ENCODE data around the gene WNT6. TPM values are rescaled to one million over a fixed set of nuclear protein-coding genes. Genes with fewer than 3 reads are reported as not detected.

The WNT6 gene
- total and polyA plus RNA-seq, 5 donors: 0.86 to 2.1 (median 1.2) TPM

DNA sequence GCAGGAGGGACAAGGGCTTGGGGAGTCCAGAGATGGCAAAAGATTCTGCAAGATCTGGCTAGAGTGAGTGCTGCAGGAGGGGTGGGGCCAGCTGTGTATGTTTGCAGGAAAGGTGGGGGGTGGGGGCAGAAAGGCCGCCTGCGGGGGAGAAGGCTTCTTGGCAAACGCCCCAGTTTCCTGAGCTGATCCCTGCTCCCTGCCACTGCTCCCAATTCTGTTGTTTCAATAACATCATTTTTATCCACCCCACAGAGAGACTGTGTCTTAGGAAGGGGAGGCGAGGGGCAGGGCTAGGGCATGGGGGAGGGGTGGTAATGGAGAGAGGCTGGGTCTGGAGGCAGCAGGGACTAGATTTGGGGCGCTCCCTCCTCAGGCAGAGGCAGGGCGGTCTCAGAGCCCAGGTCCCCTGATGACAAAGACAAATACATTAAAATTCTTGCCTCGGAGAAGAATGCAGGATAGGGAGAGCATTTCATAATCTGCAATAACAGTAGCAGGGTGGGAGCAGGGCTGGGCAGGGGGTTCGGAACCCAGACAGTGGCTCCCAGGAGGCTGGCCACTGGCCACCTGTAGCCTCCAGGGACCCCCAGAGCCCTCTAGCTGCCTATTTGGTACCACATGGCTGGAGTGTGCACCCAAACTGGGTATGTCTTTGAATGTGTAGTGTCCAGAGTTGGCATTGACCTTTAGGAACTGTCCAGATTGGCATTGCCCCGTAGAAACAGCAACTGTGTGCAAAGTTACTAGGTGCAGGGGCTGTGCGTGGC is 2.1 kb upstream of the WNT6 start:
- WGBS: 25% methylated on average over 10 of the region's 10 CpGs
- no peaks in the 10 kb centered on the region for H3K9me3 ChIP-seq (ENCODE audit: control insufficient read depth, low read length)
- intact Hi-C loops (cut with DNase I): loop anchor here in 1 of 4 donors (10.0 kb wide), 1 partner anchor 143 kb away; the partner anchor contains the start of gene TTLL4
- H3K4me1 ChIP-seq (ENCODE audit: control insufficient read depth, insufficient read depth, low read length): no peaks in the 10 kb centered on the region
- no peak overlapping the region for H3K27ac ChIP-seq (ENCODE audit: low read length)
- no peak for DNase-seq
- H3K4me3 ChIP-seq (ENCODE audit: low read length): no peak overlapping the region
- ATAC-seq: no peak
- H3K27me3 ChIP-seq (ENCODE audit: control insufficient read depth, insufficient read depth): no peaks in the 10 kb centered on the region

- intact Hi-C loops (cut with DNase I): loop anchor here in 1 of 4 donors (10.0 kb wide), 1 partner anchor 143 kb away; the partner anchor contains the start of gene TTLL4
- no peak overlapping the region for H3K4me3 ChIP-seq (ENCODE audit: low read length)
- no peaks in the 10 kb centered on the region for H3K4me1 ChIP-seq (ENCODE audit: control insufficient read depth, insufficient read depth, low read length)
- H3K27me3 ChIP-seq (ENCODE audit: control insufficient read depth, insufficient read depth): no peaks in the 10 kb centered on the region
- H3K9me3 ChIP-seq (ENCODE audit: control insufficient read depth, low read length): no peaks in the 10 kb centered on the region
- 16% methylated on average over 1 of the region's 1 CpG for WGBS
- ATAC-seq (no peak), DNase-seq (no peak)
- H3K27ac ChIP-seq (ENCODE audit: low read length): no peak overlapping the region
Measured at GRCh38 chr2:218858138-218858445, 1.5 kb upstream of the WNT6 start.

- intact Hi-C loops (cut with DNase I): loop anchor here in 1 of 4 donors (10.0 kb wide), 1 partner anchor 144 kb away; the partner anchor contains the start of gene TTLL4
- ATAC-seq (no peak), DNase-seq (no peak)
- no peak overlapping the region for H3K27ac ChIP-seq (ENCODE audit: low read length)
- no peaks in the 10 kb centered on the region for H3K27me3 ChIP-seq (ENCODE audit: control insufficient read depth, insufficient read depth)
- WGBS: 5% methylated on average over 51 of the region's 51 CpGs
- H3K4me3 ChIP-seq (ENCODE audit: low read length): peak overlapping the region; percentile 52
- H3K4me1 ChIP-seq (ENCODE audit: control insufficient read depth, insufficient read depth, low read length): no peaks in the 10 kb centered on the region
- H3K9me3 ChIP-seq (ENCODE audit: control insufficient read depth, low read length): no peaks in the 10 kb centered on the region
Measured at GRCh38 chr2:218858671-218859555, 692 bp upstream of the WNT6 start.

GRCh38 chr2:218859988-218860831 is 605 bp downstream of the WNT6 start:
- H3K9me3 ChIP-seq (ENCODE audit: control insufficient read depth, low read length): no peaks in the 10 kb centered on the region
- 2% methylated on average over 47 of the region's 47 CpGs for WGBS
- H3K27ac ChIP-seq (ENCODE audit: low read length): no peak overlapping the region
- H3K4me3 ChIP-seq (ENCODE audit: low read length): peak overlapping the region; percentile 52
- DNase-seq (peak in 1 of 3 donors; percentile 55), ATAC-seq (no peak)
- H3K4me1 ChIP-seq (ENCODE audit: control insufficient read depth, insufficient read depth, low read length): no peaks in the 10 kb centered on the region
- no peaks in the 10 kb centered on the region for H3K27me3 ChIP-seq (ENCODE audit: control insufficient read depth, insufficient read depth)
- intact Hi-C loops (cut with DNase I): loop anchor here in 1 of 4 donors (10.0 kb wide), 1 partner anchor 145 kb away; the partner anchor contains the start of gene TTLL4

DNA sequence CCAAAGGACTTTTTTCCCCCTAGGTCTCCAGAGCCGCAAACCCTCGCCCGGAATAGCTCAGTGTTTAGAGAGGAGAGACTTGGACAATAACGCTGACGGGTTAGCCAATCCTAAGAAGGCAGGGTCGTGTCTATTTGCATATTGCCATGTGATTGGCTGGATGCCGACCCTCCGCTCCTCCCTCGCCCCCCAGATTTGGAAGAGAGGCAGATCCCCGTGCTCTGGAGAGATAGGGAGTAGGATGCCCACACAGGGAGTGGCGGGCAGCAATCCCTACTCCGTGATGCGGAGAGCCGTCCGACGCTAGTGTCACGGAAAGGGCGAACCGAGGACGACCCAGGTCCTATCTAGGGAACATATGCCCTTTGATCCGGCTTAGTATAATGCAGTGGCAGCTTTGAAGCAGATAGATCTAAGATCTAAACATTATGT is 1.4 kb downstream of the WNT6 start:
- Histone ChIP-seq H3K4me1 (ENCODE audit: control insufficient read depth, insufficient read depth, low read length) (no peaks in the 10 kb centered on the region), H3K27ac (ENCODE audit: low read length) (no peak overlapping the region), H3K9me3 (ENCODE audit: control insufficient read depth, low read length) (no peaks in the 10 kb centered on the region), H3K4me3 (ENCODE audit: low read length) (no peak overlapping the region), H3K27me3 (ENCODE audit: control insufficient read depth, insufficient read depth) (no peaks in the 10 kb centered on the region)
- DNase-seq (peak; percentile 68 to 81 (median 76)), ATAC-seq (peak; percentile 60 to 78)
- intact Hi-C loops (cut with DNase I): no loop called here
- 1% methylated on average over 21 of the region's 21 CpGs for WGBS

GRCh38 chr2:218861645-218862318 is 2.2 kb downstream of the WNT6 start:
- intact Hi-C loops (cut with DNase I): no loop called here
- DNase-seq: no peak
- Histone ChIP-seq H3K27me3 (ENCODE audit: control insufficient read depth, insufficient read depth) (no peaks in the 10 kb centered on the region), H3K4me3 (ENCODE audit: low read length) (no peak overlapping the region), H3K4me1 (ENCODE audit: control insufficient read depth, insufficient read depth, low read length) (no peaks in the 10 kb centered on the region), H3K9me3 (ENCODE audit: control insufficient read depth, low read length) (no peaks in the 10 kb centered on the region), H3K27ac (ENCODE audit: low read length) (no peak overlapping the region)
- 63% methylated on average over 7 of the region's 7 CpGs for WGBS
- no peak for ATAC-seq

DNA sequence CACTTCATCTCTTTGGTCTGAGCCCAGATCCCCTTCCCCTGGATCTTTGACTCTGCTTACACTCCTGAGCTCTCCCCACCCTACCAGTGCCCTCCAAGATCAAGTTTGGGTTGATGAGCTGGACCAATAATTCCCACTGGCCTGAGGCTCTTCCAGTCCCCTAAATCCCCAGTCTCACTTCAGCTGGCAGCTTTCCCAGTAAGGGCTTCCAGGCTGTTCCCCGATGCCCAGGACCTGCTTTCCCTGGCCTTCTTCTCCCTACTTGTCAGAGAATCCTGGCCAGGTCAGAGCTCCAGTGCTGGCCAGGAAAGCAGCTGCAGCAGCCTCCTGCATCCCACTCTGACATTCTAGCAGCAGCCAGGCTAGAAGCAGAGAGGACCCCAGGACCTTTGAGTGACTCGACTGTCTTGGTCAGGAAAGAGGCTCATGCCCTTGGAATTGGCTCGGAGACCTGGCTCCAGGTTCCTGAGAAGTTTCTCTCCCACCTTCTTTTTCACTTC is 3.5 kb downstream of the WNT6 start:
- no peak for DNase-seq
- no peak for ATAC-seq
- no peaks in the 10 kb centered on the region for H3K4me1 ChIP-seq (ENCODE audit: control insufficient read depth, insufficient read depth, low read length)
- H3K4me3 ChIP-seq (ENCODE audit: low read length): no peak overlapping the region
- WGBS: 72% methylated on average over 3 of the region's 3 CpGs
- no peaks in the 10 kb centered on the region for H3K9me3 ChIP-seq (ENCODE audit: control insufficient read depth, low read length)
- intact Hi-C loops (cut with DNase I): no loop called here
- no peaks in the 10 kb centered on the region for H3K27me3 ChIP-seq (ENCODE audit: control insufficient read depth, insufficient read depth)
- H3K27ac ChIP-seq (ENCODE audit: low read length): no peak overlapping the region

DNA sequence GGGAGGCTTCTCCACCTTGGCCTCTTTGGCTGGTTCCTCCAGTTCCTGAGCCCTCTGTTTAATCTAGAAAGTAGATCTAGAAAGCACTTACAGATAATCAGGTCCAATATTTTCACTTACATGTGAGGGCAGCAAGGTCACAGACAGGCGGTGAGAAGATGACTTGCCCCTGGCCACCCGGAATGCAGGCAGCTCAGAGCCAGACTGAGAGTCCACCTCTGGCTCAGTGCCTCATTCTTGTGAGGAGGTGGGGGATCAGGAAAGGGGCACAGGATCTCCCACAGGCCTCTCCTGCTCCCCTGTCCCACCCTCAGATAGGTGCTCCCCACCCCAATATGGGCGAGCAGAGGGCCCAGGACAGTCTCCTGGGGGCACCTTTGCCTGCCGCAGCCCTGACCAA is 5.8 kb downstream of the WNT6 start:
- Histone ChIP-seq H3K27ac (ENCODE audit: low read length) (no peak overlapping the region), H3K27me3 (ENCODE audit: control insufficient read depth, insufficient read depth) (no peaks in the 10 kb centered on the region), H3K4me3 (ENCODE audit: low read length) (no peak overlapping the region), H3K4me1 (ENCODE audit: control insufficient read depth, insufficient read depth, low read length) (no peaks in the 10 kb centered on the region), H3K9me3 (ENCODE audit: control insufficient read depth, low read length) (no peaks in the 10 kb centered on the region)
- ATAC-seq (no peak), DNase-seq (no peak)
- intact Hi-C loops (cut with DNase I): no loop called here
- WGBS: 79% methylated on average over 4 of the region's 4 CpGs

GRCh38 chr2:218865999-218866398 is 6.4 kb downstream of the WNT6 start:
- ATAC-seq (no peak), DNase-seq (no peak)
- Histone ChIP-seq H3K9me3 (ENCODE audit: control insufficient read depth, low read length) (no peaks in the 10 kb centered on the region), H3K27ac (ENCODE audit: low read length) (no peak overlapping the region), H3K27me3 (ENCODE audit: control insufficient read depth, insufficient read depth) (no peaks in the 10 kb centered on the region), H3K4me3 (ENCODE audit: low read length) (no peak overlapping the region), H3K4me1 (ENCODE audit: control insufficient read depth, insufficient read depth, low read length) (no peaks in the 10 kb centered on the region)
- WGBS: 67% methylated on average over 6 of the region's 6 CpGs
- intact Hi-C loops (cut with DNase I): no loop called here

GRCh38 chr2:218867900-218868299 is 8.3 kb downstream of the WNT6 start:
- no peaks in the 10 kb centered on the region for H3K9me3 ChIP-seq (ENCODE audit: control insufficient read depth, low read length)
- DNase-seq (no peak), ATAC-seq (no peak)
- WGBS: 34% methylated on average over 6 of the region's 6 CpGs
- intact Hi-C loops (cut with DNase I): no loop called here
- H3K4me3 ChIP-seq (ENCODE audit: low read length): no peak overlapping the region
- no peaks in the 10 kb centered on the region for H3K4me1 ChIP-seq (ENCODE audit: control insufficient read depth, insufficient read depth, low read length)
- H3K27ac ChIP-seq (ENCODE audit: low read length): no peak overlapping the region
- H3K27me3 ChIP-seq (ENCODE audit: control insufficient read depth, insufficient read depth): no peaks in the 10 kb centered on the region
